Lower lobe of right lung (tissue), 2 donors: ENCODE measurements around the gene SYT14. TPM values are rescaled to one million over a fixed set of nuclear protein-coding genes. Genes with fewer than 3 reads are reported as not detected.
"Not testable (repeated sequence)": the region's sequence is repeated elsewhere in the genome, so short reads cannot be mapped to it uniquely, and the experiment has no call there.

Experiments used
- ATAC-seq, 2 donors: fragments of 200-7000 bp; cut with Tn5 transposase; one replicate each; pipeline ENCODE4 v1.9.1; 2020 to 2022; ENCODE audit warnings: mild to moderate bottlenecking in 2 of 2, moderate library complexity in 2 of 2
- DNase-seq: peaks from one replicate; pipeline ENCODE4 v3.0.0-alpha.2; 2020
- H3K27ac ChIP-seq: fragments of 200-600 bp; one replicate; pipeline ENCODE4 v1.8.0; 2022
- H3K27me3 ChIP-seq: fragments of 200-600 bp; one replicate; pipeline ENCODE4 v1.8.0; 2022; ENCODE audit warnings: low read depth
- H3K36me3 ChIP-seq: fragments of 200-600 bp; one replicate; pipeline ENCODE4 v1.8.0; 2022; ENCODE audit warnings: mild to moderate bottlenecking
- H3K4me1 ChIP-seq: fragments of 200-600 bp; one replicate; pipeline ENCODE4 v1.8.0; 2022
- H3K4me3 ChIP-seq: fragments of 200-600 bp; one replicate; pipeline ENCODE4 v1.8.0; 2022; ENCODE audit warnings: mild to moderate bottlenecking
- H3K9me3 ChIP-seq: fragments of 200-600 bp; one replicate; pipeline ENCODE4 v1.8.0; 2022
- intact Hi-C: fragments of 100-400 bp; cut with DNase I; formaldehyde crosslinking; loops from one replicate; pipeline ENCODE4 v1.11.0; 2022
- total RNA-seq: library from RNA; stranded (reverse); fragmentation: NEBNext Ultra II Directional; extraction: Animal tissue kit (Norgen Biotek cat#: 25700); gene quantifications from one replicate; pipeline ENCODE4 v1.2.1, GENCODE V29; 2021
- TF ChIP-seq, protein P1 (sequence below): fragments of 200-600 bp; IDR thresholded peaks from one replicate; pipeline ENCODE4 v1.8.0; 2022; ENCODE audit warnings: antibody characterized with exemption, mild to moderate bottlenecking
- donor health status: DM: no; HTN: yes; CAD: no; lungs with severe emphysema.

Gene SYT14
- total RNA-seq, 1 donor from 2014 or later, result not detected

GRCh38 chr1:210027994-210028393 lies 90.0 kb downstream of the SYT14 start:
- no peak overlapping the region for H3K27ac ChIP-seq
- DNase-seq (no peak), ATAC-seq (no peak)
- no peaks in the 10 kb centered on the region for H3K27me3 ChIP-seq
- no peaks in the 10 kb centered on the region for H3K9me3 ChIP-seq
- H3K4me3 ChIP-seq, result no peak overlapping the region
- intact Hi-C loops, result no loop called here
- TF ChIP-seq, protein P1, sequence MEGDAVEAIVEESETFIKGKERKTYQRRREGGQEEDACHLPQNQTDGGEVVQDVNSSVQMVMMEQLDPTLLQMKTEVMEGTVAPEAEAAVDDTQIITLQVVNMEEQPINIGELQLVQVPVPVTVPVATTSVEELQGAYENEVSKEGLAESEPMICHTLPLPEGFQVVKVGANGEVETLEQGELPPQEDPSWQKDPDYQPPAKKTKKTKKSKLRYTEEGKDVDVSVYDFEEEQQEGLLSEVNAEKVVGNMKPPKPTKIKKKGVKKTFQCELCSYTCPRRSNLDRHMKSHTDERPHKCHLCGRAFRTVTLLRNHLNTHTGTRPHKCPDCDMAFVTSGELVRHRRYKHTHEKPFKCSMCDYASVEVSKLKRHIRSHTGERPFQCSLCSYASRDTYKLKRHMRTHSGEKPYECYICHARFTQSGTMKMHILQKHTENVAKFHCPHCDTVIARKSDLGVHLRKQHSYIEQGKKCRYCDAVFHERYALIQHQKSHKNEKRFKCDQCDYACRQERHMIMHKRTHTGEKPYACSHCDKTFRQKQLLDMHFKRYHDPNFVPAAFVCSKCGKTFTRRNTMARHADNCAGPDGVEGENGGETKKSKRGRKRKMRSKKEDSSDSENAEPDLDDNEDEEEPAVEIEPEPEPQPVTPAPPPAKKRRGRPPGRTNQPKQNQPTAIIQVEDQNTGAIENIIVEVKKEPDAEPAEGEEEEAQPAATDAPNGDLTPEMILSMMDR, result no peak
- H3K4me1 ChIP-seq, result no peaks in the 10 kb centered on the region
- no peaks in the 10 kb centered on the region for H3K36me3 ChIP-seq

DNA sequence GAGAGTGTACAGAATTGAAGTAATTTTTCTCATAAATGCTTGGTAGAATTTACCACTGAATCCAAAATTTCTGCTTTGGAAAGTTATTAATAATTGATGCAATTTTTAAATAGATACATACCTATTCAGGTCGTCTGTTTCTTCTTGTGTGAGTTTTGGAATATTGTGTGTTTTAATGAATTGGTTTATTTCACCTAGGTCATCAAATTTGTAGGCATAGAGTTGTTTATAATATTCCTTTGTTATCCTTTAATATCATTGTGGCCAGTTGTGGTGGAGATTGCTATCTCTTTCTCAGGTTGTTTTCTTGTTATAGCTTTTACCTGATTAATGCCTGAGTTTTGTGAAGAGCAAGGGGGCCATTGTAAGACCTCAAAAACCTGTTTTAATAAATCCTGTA lies 93.5 kb downstream of the SYT14 start:
- no peaks in the 10 kb centered on the region for H3K9me3 ChIP-seq
- no peaks in the 10 kb centered on the region for H3K36me3 ChIP-seq
- no peaks in the 10 kb centered on the region for H3K4me1 ChIP-seq
- TF ChIP-seq, protein P1, result no peak
- DNase-seq, result no peak
- intact Hi-C loops, result no loop called here
- no peaks in the 10 kb centered on the region for H3K27me3 ChIP-seq
- no peak overlapping the region for H3K27ac ChIP-seq
- no peak overlapping the region for H3K4me3 ChIP-seq
- ATAC-seq, result no peak

DNA sequence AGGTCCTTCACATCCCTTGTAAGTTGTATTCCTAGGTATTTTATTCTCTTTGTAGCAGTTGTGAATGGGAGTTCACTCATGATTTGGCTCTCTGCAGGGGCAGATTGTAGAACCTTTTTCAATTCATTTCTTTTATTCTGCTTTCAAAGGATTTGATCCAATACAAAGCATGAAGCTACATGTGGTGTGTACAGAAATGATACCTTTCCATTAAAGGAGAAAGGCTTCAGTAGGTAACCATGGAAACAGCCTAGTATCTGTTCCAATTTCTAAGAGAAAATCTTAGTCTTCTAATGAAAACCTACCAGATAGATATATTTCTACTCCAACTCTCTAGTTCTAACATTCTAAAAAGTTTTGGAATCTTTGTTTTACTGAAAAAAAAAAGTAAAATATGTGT lies 105.0 kb downstream of the SYT14 start:
- Histone ChIP-seq H3K4me3 (no peak overlapping the region), H3K4me1 (no peaks in the 10 kb centered on the region), H3K27ac (no peak overlapping the region), H3K36me3 (no peaks in the 10 kb centered on the region), H3K9me3 (no peaks in the 10 kb centered on the region), H3K27me3 (no peaks in the 10 kb centered on the region)
- TF ChIP-seq, protein P1, result no peak
- DNase-seq, result no peak
- intact Hi-C loops, result no loop called here
- no peak for ATAC-seq

- no peaks in the 10 kb centered on the region for H3K27me3 ChIP-seq
- no peak for ATAC-seq
- no peak overlapping the region for H3K27ac ChIP-seq
- no peaks in the 10 kb centered on the region for H3K36me3 ChIP-seq
- H3K4me3 ChIP-seq, result no peak overlapping the region
- no peak for DNase-seq
- intact Hi-C loops, result no loop called here
- H3K4me1 ChIP-seq, result no peaks in the 10 kb centered on the region
- TF ChIP-seq, protein P1, result no peak
- H3K9me3 ChIP-seq, result no peaks in the 10 kb centered on the region
Observed at GRCh38 chr1:210049616-210050015, 111.6 kb downstream of the SYT14 start.

GRCh38 chr1:210050491-210050890 lies 112.5 kb downstream of the SYT14 start:
- H3K27me3 ChIP-seq, H3K9me3 ChIP-seq, ATAC-seq, H3K36me3 ChIP-seq, intact Hi-C loops, H3K4me3 ChIP-seq, H3K27ac ChIP-seq, H3K4me1 ChIP-seq, DNase-seq: not testable (repeated sequence)

GRCh38 chr1:210053126-210053525 lies 115.1 kb downstream of the SYT14 start:
- no peaks in the 10 kb centered on the region for H3K27me3 ChIP-seq
- no peaks in the 10 kb centered on the region for H3K4me1 ChIP-seq
- H3K9me3 ChIP-seq, result no peaks in the 10 kb centered on the region
- intact Hi-C loops, result no loop called here
- TF ChIP-seq, protein P1, result no peak
- DNase-seq, result no peak
- ATAC-seq, result no peak
- H3K27ac ChIP-seq, result no peak overlapping the region
- H3K36me3 ChIP-seq, result no peaks in the 10 kb centered on the region
- H3K4me3 ChIP-seq, result no peak overlapping the region
